HG02885 (cell line): Measurements from ENCODE around the gene UGT3A2.
A peak's percentile ranks its signal among the peaks of the same experiment; 100 is the strongest.

Experiments
- ATAC-seq: cut with Tn5 transposase; IDR thresholded peaks from one replicate; pipeline ENCODE4 v1.9.1; 2021; ENCODE audit warnings: mild to moderate bottlenecking; ENCODE audit not compliant: unreplicated experiment, poor library complexity

The UGT3A2 gene

GRCh38 chr5:36066540-36067210 is at the start of gene UGT3A2:
TSS of gene UGT3A2 (minus strand) at chr5:36066882. CDS start at chr5:36066789, 93 bp downstream.
- no peak for ATAC-seq

GRCh38 chr5:36111238-36111637 is 44.6 kb upstream of the UGT3A2 start:
- ATAC-seq: no peak

- ATAC-seq: no peak
Measured at GRCh38 chr5:36108758-36109460, 42.2 kb upstream of the UGT3A2 start.

GRCh38 chr5:36105819-36106218 is 39.1 kb upstream of the UGT3A2 start:
- ATAC-seq: no peak

- no peak for ATAC-seq
Measured at GRCh38 chr5:36099748-36100147, 33.1 kb upstream of the UGT3A2 start.

GRCh38 chr5:36096486-36096885 is 29.8 kb upstream of the UGT3A2 start:
- no peak for ATAC-seq

- peak; percentile 76 for ATAC-seq
Measured at GRCh38 chr5:36089989-36090388, 23.3 kb upstream of the UGT3A2 start.

- peak; percentile 99 for ATAC-seq
Measured at GRCh38 chr5:36079200-36079781, 12.6 kb upstream of the UGT3A2 start.

GRCh38 chr5:36078430-36078829 is 11.7 kb upstream of the UGT3A2 start:
- ATAC-seq: no peak

GRCh38 chr5:36073595-36074216 is 7.0 kb upstream of the UGT3A2 start:
- peak; percentile 79 for ATAC-seq

- peak; percentile 69 for ATAC-seq
Measured at GRCh38 chr5:36070687-36071571, 4.2 kb upstream of the UGT3A2 start.

- no peak for ATAC-seq
Measured at GRCh38 chr5:36068751-36069281, 2.1 kb upstream of the UGT3A2 start.

GRCh38 chr5:36066001-36066539 is 612 bp downstream of the UGT3A2 start:
- no peak for ATAC-seq

- ATAC-seq: peak; percentile 78
Measured at GRCh38 chr5:36060420-36060887, 6.2 kb downstream of the UGT3A2 start.

- ATAC-seq: no peak
Measured at GRCh38 chr5:36059571-36060419, 6.9 kb downstream of the UGT3A2 start.

- ATAC-seq: no peak
Measured at GRCh38 chr5:36058776-36059175, 7.9 kb downstream of the UGT3A2 start.

- ATAC-seq: no peak
Measured at GRCh38 chr5:36057386-36057785, 9.3 kb downstream of the UGT3A2 start.

- ATAC-seq: no peak
Measured at GRCh38 chr5:36056422-36056821, 10.3 kb downstream of the UGT3A2 start.

- no peak for ATAC-seq
Measured at GRCh38 chr5:36055984-36056383, 10.7 kb downstream of the UGT3A2 start.
